ENCODE data around the gene ARID1A.

The ARID1A gene

DNA sequence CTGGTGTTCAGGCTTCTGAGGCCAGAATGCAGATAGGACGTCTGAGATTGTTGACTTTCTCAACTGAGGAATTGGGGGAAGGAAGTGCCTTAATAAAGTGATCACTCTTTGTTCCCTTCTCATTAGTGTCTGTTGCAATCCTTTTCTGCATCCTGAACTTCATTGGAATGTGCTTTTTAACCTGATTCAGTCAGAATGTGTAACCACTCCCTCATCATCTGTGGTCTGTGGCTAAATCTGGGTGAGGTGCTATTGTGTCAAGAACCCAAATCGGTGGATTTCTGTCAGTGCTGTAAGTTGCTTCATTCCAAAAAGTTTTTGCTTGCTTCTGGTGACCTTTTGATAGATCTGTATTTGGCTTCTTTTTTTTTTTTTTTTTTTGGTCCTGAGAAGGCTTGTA lies 38.2 kb downstream of the ARID1A start:
- peaks cover 91% of the 10 kb centered on the region for H3K36me3 ChIP-seq (ENCODE audit: insufficient read depth, low read length)
- H3K27me3 ChIP-seq (ENCODE audit: insufficient read depth, low read length), result no peaks in the 10 kb centered on the region
- H3K9me3 ChIP-seq (ENCODE audit: low read length), result no peaks in the 10 kb centered on the region
- H3K9ac ChIP-seq (ENCODE audit: low read length), result no peak overlapping the region
- no peaks in the 10 kb centered on the region for H4K20me1 ChIP-seq (ENCODE audit: insufficient read depth, low read length)
- H3F3A ChIP-seq (ENCODE audit: insufficient read depth, low read length), result 0 out of 2 replicates have a peak, but pooled peaks cover under 1% of the 10 kb centered on the region
- peaks cover 11% of the 10 kb centered on the region; the same call in 1 of the 2 replicates for H3K79me2 ChIP-seq (ENCODE audit: insufficient read depth, low read length)
- no peak overlapping the region for H3K4me3 ChIP-seq (ENCODE audit: low read depth, low read length, poor library complexity, severe bottlenecking)
- TF ChIP-seq EZH2 (IDR thresholded peaks at IDR 0.05; ENCODE audit: borderline replicate concordance, low read length), result no peak
- TF ChIP-seq, protein P1, sequence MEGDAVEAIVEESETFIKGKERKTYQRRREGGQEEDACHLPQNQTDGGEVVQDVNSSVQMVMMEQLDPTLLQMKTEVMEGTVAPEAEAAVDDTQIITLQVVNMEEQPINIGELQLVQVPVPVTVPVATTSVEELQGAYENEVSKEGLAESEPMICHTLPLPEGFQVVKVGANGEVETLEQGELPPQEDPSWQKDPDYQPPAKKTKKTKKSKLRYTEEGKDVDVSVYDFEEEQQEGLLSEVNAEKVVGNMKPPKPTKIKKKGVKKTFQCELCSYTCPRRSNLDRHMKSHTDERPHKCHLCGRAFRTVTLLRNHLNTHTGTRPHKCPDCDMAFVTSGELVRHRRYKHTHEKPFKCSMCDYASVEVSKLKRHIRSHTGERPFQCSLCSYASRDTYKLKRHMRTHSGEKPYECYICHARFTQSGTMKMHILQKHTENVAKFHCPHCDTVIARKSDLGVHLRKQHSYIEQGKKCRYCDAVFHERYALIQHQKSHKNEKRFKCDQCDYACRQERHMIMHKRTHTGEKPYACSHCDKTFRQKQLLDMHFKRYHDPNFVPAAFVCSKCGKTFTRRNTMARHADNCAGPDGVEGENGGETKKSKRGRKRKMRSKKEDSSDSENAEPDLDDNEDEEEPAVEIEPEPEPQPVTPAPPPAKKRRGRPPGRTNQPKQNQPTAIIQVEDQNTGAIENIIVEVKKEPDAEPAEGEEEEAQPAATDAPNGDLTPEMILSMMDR (IDR thresholded peaks at IDR 0.05; ENCODE audit: low read length), result no peak
- no peak overlapping the region for H3K27ac ChIP-seq (ENCODE audit: low read depth, low read length, poor library complexity, severe bottlenecking)
- H2AFZ ChIP-seq (ENCODE audit: low read length), result no peak overlapping the region
- H3K4me2 ChIP-seq (ENCODE audit: low read length), result no peak overlapping the region
- H3K4me1 ChIP-seq (ENCODE audit: insufficient read depth, low read length, severe bottlenecking), result peaks cover under 1% of the 10 kb centered on the region
- no peaks in the 10 kb centered on the region for H3K9me2 ChIP-seq (ENCODE audit: low read depth, low read length)

DNA sequence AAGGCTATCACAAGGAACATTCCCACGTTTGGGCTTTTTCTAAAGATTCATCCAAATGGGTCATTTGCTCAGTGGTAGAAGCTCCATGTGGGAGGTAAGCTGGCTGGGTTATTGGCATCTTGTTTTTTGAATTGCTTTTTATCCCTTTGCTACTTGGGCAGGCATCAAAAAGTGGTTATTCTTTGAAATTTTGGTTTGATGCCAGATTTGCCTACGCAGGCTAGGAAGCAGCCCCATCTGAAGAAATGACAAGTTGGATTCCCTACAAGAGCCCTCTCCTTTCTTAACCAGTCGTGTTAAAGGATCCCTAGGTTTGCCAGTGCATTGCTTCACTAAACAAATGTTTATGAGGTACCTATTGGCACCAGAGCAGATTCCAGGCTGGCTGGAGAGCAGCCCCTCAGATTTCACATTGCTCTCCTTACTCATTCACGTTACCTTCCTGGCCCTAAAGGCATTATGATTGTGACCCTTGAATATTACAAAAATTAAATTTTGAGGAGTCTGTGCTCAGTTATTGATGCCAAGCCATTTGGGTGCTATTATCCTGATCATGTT lies 38.8 kb downstream of the ARID1A start:
- H3K4me1 ChIP-seq (ENCODE audit: insufficient read depth, low read length, severe bottlenecking), result peaks cover 7% of the 10 kb centered on the region
- peaks cover 6% of the 10 kb centered on the region; the same call in 1 of the 2 replicates for H3K79me2 ChIP-seq (ENCODE audit: insufficient read depth, low read length)
- H2AFZ ChIP-seq (ENCODE audit: low read length), result no peak overlapping the region
- 0 out of 2 replicates have a peak, but pooled peaks cover 4% of the 10 kb centered on the region for H3F3A ChIP-seq (ENCODE audit: insufficient read depth, low read length)
- no peaks in the 10 kb centered on the region for H3K9me3 ChIP-seq (ENCODE audit: low read length)
- no peak overlapping the region for H3K4me2 ChIP-seq (ENCODE audit: low read length)
- H3K27ac ChIP-seq (ENCODE audit: low read depth, low read length, poor library complexity, severe bottlenecking), result no peak overlapping the region
- no peaks in the 10 kb centered on the region for H3K9me2 ChIP-seq (ENCODE audit: low read depth, low read length)
- no peak overlapping the region for H3K4me3 ChIP-seq (ENCODE audit: low read depth, low read length, poor library complexity, severe bottlenecking)
- peaks cover 91% of the 10 kb centered on the region for H3K36me3 ChIP-seq (ENCODE audit: insufficient read depth, low read length)
- H3K9ac ChIP-seq (ENCODE audit: low read length), result no peak overlapping the region
- H4K20me1 ChIP-seq (ENCODE audit: insufficient read depth, low read length), result no peaks in the 10 kb centered on the region
- H3K27me3 ChIP-seq (ENCODE audit: insufficient read depth, low read length), result no peaks in the 10 kb centered on the region
- TF ChIP-seq, protein P1 (IDR thresholded peaks at IDR 0.05; ENCODE audit: low read length), result no peak
- TF ChIP-seq EZH2 (IDR thresholded peaks at IDR 0.05; ENCODE audit: borderline replicate concordance, low read length), result no peak

DNA sequence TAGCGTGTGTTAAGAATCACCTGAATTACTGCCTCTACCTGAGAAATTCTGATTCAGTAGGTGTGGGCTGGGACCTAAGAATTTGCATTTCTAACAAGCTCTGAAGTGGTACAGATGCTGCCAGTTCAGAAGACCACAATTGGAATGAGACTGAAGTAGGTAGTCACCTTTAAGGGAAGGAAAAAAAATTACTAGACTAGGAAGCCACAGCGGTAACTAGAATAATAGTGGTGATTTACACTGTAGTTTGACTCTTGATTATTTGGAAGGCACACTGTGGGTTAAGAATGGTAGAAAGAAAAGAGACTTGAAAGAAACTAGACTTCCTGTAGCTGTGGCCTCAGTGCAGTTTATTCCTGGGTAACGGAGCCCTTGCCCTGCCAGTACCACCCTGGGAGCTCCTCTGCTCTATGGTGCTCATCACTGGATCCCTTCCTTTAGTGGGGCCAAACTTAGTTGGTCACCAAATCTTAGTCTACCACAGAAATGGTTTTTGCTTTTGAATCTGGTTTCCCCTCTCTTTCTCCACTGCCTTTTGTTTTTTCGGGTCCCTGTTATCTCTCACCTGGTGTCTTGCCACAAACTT lies 43.6 kb downstream of the ARID1A start:
- H3K4me2 ChIP-seq (ENCODE audit: low read length), result no peak overlapping the region
- peak overlapping the region; percentile 18 for H3K27ac ChIP-seq (ENCODE audit: low read depth, low read length, poor library complexity, severe bottlenecking)
- no peaks in the 10 kb centered on the region for H4K20me1 ChIP-seq (ENCODE audit: insufficient read depth, low read length)
- no peak overlapping the region for H2AFZ ChIP-seq (ENCODE audit: low read length)
- H3K9me3 ChIP-seq (ENCODE audit: low read length), result no peaks in the 10 kb centered on the region
- no peaks in the 10 kb centered on the region for H3K27me3 ChIP-seq (ENCODE audit: insufficient read depth, low read length)
- H3K36me3 ChIP-seq (ENCODE audit: insufficient read depth, low read length), result peaks cover 84% of the 10 kb centered on the region
- peaks cover 8% of the 10 kb centered on the region; the same call in 1 of the 2 replicates for H3K79me2 ChIP-seq (ENCODE audit: insufficient read depth, low read length)
- TF ChIP-seq, protein P1 (IDR thresholded peaks at IDR 0.05; ENCODE audit: low read length), result no peak
- no peak for TF ChIP-seq EZH2 (IDR thresholded peaks at IDR 0.05; ENCODE audit: borderline replicate concordance, low read length)
- H3K4me1 ChIP-seq (ENCODE audit: insufficient read depth, low read length, severe bottlenecking), result peaks cover 44% of the 10 kb centered on the region
- H3F3A ChIP-seq (ENCODE audit: insufficient read depth, low read length), result 0 out of 2 replicates have a peak, but pooled peaks cover 4% of the 10 kb centered on the region
- no peaks in the 10 kb centered on the region for H3K9me2 ChIP-seq (ENCODE audit: low read depth, low read length)
- H3K4me3 ChIP-seq (ENCODE audit: low read depth, low read length, poor library complexity, severe bottlenecking), result no peak overlapping the region
- no peak overlapping the region for H3K9ac ChIP-seq (ENCODE audit: low read length)

All from OCI-LY1 (cell line).